Measurements from ENCODE around the gene FABP1.

The FABP1 gene

GRCh38 chr2:88085099-88085498 is 42.8 kb downstream of the FABP1 start:
- in situ Hi-C loops (cut with HindIII; ENCODE audit: low sequenced_read_pairs) = no loop called here

GRCh38 chr2:88082781-88083180 is 45.1 kb downstream of the FABP1 start:
- in situ Hi-C loops (cut with HindIII; ENCODE audit: low sequenced_read_pairs) = no loop called here

- in situ Hi-C loops (cut with HindIII; ENCODE audit: low sequenced_read_pairs) = no loop called here
These were observed 45.8 kb downstream of the FABP1 start for GRCh38 chr2:88081924-88082608.

- in situ Hi-C loops (cut with HindIII; ENCODE audit: low sequenced_read_pairs) = no loop called here
These were observed 47.3 kb downstream of the FABP1 start for GRCh38 chr2:88080545-88080944.

- in situ Hi-C loops (cut with HindIII; ENCODE audit: low sequenced_read_pairs) = no loop called here
These were observed 49.2 kb downstream of the FABP1 start for GRCh38 chr2:88078643-88079172.

- in situ Hi-C loops (cut with HindIII; ENCODE audit: low sequenced_read_pairs) = no loop called here
These were observed 50.8 kb downstream of the FABP1 start for GRCh38 chr2:88077080-88077479.

GRCh38 chr2:88074854-88075292 is 53.0 kb downstream of the FABP1 start:
- in situ Hi-C loops (cut with HindIII; ENCODE audit: low sequenced_read_pairs) = no loop called here

- in situ Hi-C loops (cut with HindIII; ENCODE audit: low sequenced_read_pairs) = no loop called here
These were observed 53.7 kb downstream of the FABP1 start for GRCh38 chr2:88074150-88074549.
